ENCODE data around the gene YWHAE.
"Not testable (repeated sequence)": the region's sequence is repeated elsewhere in the genome, so short reads cannot be mapped to it uniquely, and the experiment has no call there.

Gene YWHAE

DNA sequence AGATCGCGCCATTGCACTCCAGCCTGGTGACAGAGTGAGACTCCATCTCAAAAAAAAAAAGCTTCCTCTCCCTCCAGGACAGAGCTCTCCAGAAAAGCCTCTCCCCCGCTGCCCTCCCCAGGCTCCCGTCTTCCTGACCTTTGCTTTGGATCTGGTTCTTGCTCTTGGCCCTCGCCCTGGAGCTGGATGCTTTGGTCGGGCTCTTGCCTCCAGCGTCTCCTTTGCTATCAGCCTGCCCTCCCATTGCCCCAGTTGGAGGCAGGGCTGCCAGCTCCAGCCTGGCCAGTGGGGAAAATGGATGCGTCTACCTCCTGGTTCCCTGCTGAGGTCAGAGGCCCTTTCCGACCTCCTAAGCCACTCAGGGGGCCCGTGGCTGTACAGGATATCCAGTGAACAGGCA, 84.6 kb downstream of the YWHAE start:
- POLR2A ChIA-PET = no interaction called here
- CTCF ChIA-PET = interaction anchor here (1.6 kb wide), 1 partner anchor 17 kb away, joined by 6 read pairs; no protein-coding TSS in a partner anchor
- no peak for DNase-seq (ENCODE audit: extremely low spot score)
- TF ChIP-seq BHLHE40 (IDR thresholded peaks at IDR 0.05; ENCODE audit: borderline replicate concordance) = no peak
- no peak for TF ChIP-seq LEF1 (IDR thresholded peaks at IDR 0.05; ENCODE audit: borderline replicate concordance)
- no peak for TF ChIP-seq FOXK2 (IDR thresholded peaks at IDR 0.05)
- TF ChIP-seq SUZ12 (IDR thresholded peaks at IDR 0.05) = no peak
- TF ChIP-seq FOXM1 (IDR thresholded peaks at IDR 0.05; ENCODE audit: borderline replicate concordance) = no peak
- no peak for TF ChIP-seq ZNF384 (IDR thresholded peaks at IDR 0.05)
- TF ChIP-seq FOXA1 (IDR thresholded peaks at IDR 0.05) = no peak
- TF ChIP-seq L3MBTL2 (conservative IDR thresholded peaks at IDR 0.05) = no peak

GRCh38 chr17:1313270-1314005, 86.6 kb downstream of the YWHAE start:
- no peak for TF ChIP-seq FOXA1 (IDR thresholded peaks at IDR 0.05)
- TF ChIP-seq TARDBP (IDR thresholded peaks at IDR 0.05) = no peak
- TF ChIP-seq CTBP1 (IDR thresholded peaks at IDR 0.05; ENCODE audit: borderline replicate concordance) = no peak
- TF ChIP-seq SP1 (IDR thresholded peaks at IDR 0.05) = no peak
- no peak for TF ChIP-seq ZNF384 (IDR thresholded peaks at IDR 0.05)
- TF ChIP-seq FOXM1 (IDR thresholded peaks at IDR 0.05; ENCODE audit: borderline replicate concordance) = no peak
- TF ChIP-seq ELF4 (IDR thresholded peaks at IDR 0.05) = no peak
- TF ChIP-seq HDGF (IDR thresholded peaks at IDR 0.05; ENCODE audit: borderline replicate concordance) = no peak
- TF ChIP-seq LEF1 (IDR thresholded peaks at IDR 0.05; ENCODE audit: borderline replicate concordance) = no peak
- TF ChIP-seq ARNT (IDR thresholded peaks at IDR 0.05) = no peak
- no peak for TF ChIP-seq NFRKB (IDR thresholded peaks at IDR 0.05)
- TF ChIP-seq, protein P1, sequence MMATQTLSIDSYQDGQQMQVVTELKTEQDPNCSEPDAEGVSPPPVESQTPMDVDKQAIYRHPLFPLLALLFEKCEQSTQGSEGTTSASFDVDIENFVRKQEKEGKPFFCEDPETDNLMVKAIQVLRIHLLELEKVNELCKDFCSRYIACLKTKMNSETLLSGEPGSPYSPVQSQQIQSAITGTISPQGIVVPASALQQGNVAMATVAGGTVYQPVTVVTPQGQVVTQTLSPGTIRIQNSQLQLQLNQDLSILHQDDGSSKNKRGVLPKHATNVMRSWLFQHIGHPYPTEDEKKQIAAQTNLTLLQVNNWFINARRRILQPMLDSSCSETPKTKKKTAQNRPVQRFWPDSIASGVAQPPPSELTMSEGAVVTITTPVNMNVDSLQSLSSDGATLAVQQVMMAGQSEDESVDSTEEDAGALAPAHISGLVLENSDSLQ (IDR thresholded peaks at IDR 0.05) = no peak
- no peak for TF ChIP-seq L3MBTL2 (conservative IDR thresholded peaks at IDR 0.05)
- no peak for TF ChIP-seq BHLHE40 (IDR thresholded peaks at IDR 0.05; ENCODE audit: borderline replicate concordance)
- POLR2A ChIA-PET = no interaction called here
- CTCF ChIA-PET = no interaction called here
- DNase-seq (ENCODE audit: extremely low spot score) = no peak

DNA sequence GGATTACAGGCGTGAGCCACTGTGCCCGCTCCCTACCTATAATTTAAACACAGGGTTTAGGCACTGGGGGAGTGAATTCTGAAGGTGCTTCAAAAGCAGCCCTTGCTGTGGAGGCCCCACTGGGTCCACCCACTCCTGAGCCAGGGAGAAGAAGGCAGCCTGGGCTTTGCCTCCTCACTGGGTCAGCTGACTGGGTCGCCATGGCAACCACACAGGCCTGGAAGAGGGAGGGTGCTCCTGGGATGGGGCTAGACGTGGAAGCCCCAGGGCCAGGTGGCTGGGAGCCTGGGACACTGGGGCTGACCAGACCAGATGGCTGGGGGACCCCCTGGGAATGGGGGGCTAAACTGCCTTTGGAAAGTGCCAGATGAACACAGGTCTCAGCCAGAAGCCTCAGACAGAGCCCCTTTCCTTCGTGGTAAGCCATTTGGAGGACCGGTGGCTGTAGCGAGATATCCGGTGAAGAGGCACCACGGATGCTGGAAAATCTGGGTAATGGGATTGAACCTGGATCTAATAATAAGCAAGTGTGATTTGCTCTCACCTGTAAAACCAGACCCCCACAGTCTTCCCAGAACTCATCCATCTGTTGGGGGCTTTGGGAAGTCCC, 87.7 kb downstream of the YWHAE start:
- POLR2A ChIA-PET = no interaction called here
- no peak for TF ChIP-seq ELF4 (IDR thresholded peaks at IDR 0.05)
- TF ChIP-seq FOXK2 (IDR thresholded peaks at IDR 0.05) = no peak
- no peak for TF ChIP-seq LEF1 (IDR thresholded peaks at IDR 0.05; ENCODE audit: borderline replicate concordance)
- TF ChIP-seq NFRKB (IDR thresholded peaks at IDR 0.05) = no peak
- TF ChIP-seq SP1 (IDR thresholded peaks at IDR 0.05) = no peak
- TF ChIP-seq FOXM1 (IDR thresholded peaks at IDR 0.05; ENCODE audit: borderline replicate concordance) = no peak
- TF ChIP-seq FOXA1 (IDR thresholded peaks at IDR 0.05) = no peak
- TF ChIP-seq, protein P1 (IDR thresholded peaks at IDR 0.05) = no peak
- TF ChIP-seq ZNF384 (IDR thresholded peaks at IDR 0.05) = no peak
- no peak for TF ChIP-seq TARDBP (IDR thresholded peaks at IDR 0.05)
- TF ChIP-seq BHLHE40 (IDR thresholded peaks at IDR 0.05; ENCODE audit: borderline replicate concordance) = no peak
- no peak for TF ChIP-seq SUZ12 (IDR thresholded peaks at IDR 0.05)
- TF ChIP-seq HDGF (IDR thresholded peaks at IDR 0.05; ENCODE audit: borderline replicate concordance) = no peak
- no peak for TF ChIP-seq ARNT (IDR thresholded peaks at IDR 0.05)
- TF ChIP-seq CTBP1 (IDR thresholded peaks at IDR 0.05; ENCODE audit: borderline replicate concordance) = no peak
- TF ChIP-seq L3MBTL2 (conservative IDR thresholded peaks at IDR 0.05) = no peak
- peak; percentile 61 for DNase-seq (ENCODE audit: extremely low spot score)
- CTCF ChIA-PET = no interaction called here

- CTCF ChIA-PET; DNase-seq (ENCODE audit: extremely low spot score); POLR2A ChIA-PET: not testable (repeated sequence)
Measured at GRCh38 chr17:1307829-1308228, 92.2 kb downstream of the YWHAE start.

DNA sequence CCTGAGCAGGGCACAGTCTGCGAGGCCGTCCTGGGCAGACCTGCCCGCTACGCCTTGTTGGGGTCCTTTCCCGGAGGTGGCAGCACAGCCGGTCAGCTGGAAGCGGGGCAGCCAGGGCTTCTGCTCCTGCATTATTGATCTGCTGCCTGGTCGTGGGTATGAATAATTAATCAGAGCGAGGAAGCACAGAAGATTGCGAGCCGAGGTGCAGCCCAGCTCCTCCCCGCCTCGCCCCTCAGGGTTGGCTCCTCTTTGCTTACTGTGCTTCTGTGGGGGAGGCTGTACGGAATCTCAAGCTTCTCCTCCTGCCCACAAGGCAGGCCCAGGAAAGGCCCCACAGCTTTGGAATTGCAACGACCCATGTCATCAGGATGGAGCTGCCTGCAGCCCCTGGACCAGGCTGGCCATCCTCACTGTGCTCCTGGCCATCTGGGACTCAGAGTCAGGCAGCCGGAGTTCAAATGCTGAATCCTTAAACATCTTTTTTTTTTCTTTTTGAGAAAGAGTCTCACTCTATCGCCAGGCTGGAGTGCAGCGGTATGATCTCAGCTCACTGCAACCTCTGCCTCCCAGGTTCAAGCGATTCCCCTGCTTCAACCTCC, 95.0 kb downstream of the YWHAE start:
- DNase-seq (ENCODE audit: extremely low spot score) = no peak
- ChIA-PET CTCF (no interaction called here), POLR2A (no interaction called here)
- TF ChIP-seq SP1 (IDR thresholded peaks at IDR 0.05) = no peak
- TF ChIP-seq FOXA1 (IDR thresholded peaks at IDR 0.05) = no peak
- no peak for TF ChIP-seq ELF4 (IDR thresholded peaks at IDR 0.05)
- no peak for TF ChIP-seq HDGF (IDR thresholded peaks at IDR 0.05; ENCODE audit: borderline replicate concordance)
- TF ChIP-seq NFRKB (IDR thresholded peaks at IDR 0.05) = no peak
- TF ChIP-seq ARNT (IDR thresholded peaks at IDR 0.05) = no peak

DNA sequence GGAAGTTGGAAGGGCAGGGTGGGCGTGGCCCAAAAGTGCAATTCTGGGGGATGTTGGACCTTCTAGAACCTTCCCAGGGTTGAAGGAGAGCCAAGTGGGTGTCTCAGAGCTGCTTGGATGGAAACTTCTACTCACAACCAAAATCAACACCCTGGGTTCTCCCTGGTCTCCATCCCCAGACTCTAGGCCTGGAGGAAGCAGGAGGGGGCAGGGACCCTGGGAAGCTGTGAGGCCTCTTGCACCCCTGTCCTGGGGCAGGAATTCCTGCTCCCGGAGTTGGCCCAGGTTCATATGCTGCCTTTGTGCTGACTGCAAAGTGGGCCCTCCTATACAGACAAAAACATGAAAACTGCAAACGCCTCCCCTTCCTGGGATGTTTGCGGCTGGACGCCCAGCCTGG, 95.5 kb downstream of the YWHAE start:
- DNase-seq (ENCODE audit: extremely low spot score) = no peak
- ChIA-PET POLR2A (no interaction called here), CTCF (no interaction called here)
- TF ChIP-seq FOXM1 (IDR thresholded peaks at IDR 0.05; ENCODE audit: borderline replicate concordance) (no peak), SUZ12 (IDR thresholded peaks at IDR 0.05) (no peak), FOXA1 (IDR thresholded peaks at IDR 0.05) (no peak)

- DNase-seq (ENCODE audit: extremely low spot score) = no peak
- CTCF ChIA-PET = no interaction called here
Measured at GRCh38 chr17:1302761-1303160, 97.3 kb downstream of the YWHAE start.

More at GRCh38 chr17:1302761-1303160, 97.3 kb downstream of the YWHAE start:
- TF ChIP-seq ELF4 (IDR thresholded peaks at IDR 0.05) (no peak), SP1 (IDR thresholded peaks at IDR 0.05) (no peak), ZNF384 (IDR thresholded peaks at IDR 0.05) (no peak), ARNT (IDR thresholded peaks at IDR 0.05) (no peak), LEF1 (IDR thresholded peaks at IDR 0.05; ENCODE audit: borderline replicate concordance) (no peak)
- TF ChIP-seq, protein P1 (IDR thresholded peaks at IDR 0.05) = no peak
- POLR2A ChIA-PET = interaction anchor here (1.1 kb wide), 1 partner anchor 37 kb away, joined by 3 read pairs; no protein-coding TSS in a partner anchor

Measured in HEK293T (cell line).